OCI-LY1 (cell line): Measurements from ENCODE around the gene PGA5.
"Not testable (repeated sequence)": the region's sequence is repeated elsewhere in the genome, so short reads cannot be mapped to it uniquely, and the experiment has no call there.

Source experiments
- H2AFZ ChIP-seq: fragments of 200-600 bp; sonication (generic), shearing (Covaris generic); 2 replicates; pipeline ENCODE4 v1.6.0; 2014; ENCODE audit warnings: antibody characterized with exemption, mild to moderate bottlenecking, low read length
- H3F3A ChIP-seq: fragments of 200-600 bp; sonication (generic), shearing (Covaris generic); 2 replicates; pipeline ENCODE4 v1.6.0; 2014; ENCODE audit warnings: mild to moderate bottlenecking, antibody characterized with exemption, low read length, moderate library complexity; ENCODE audit not compliant: insufficient read depth
- H3K27ac ChIP-seq: fragments of 200-600 bp; sonication (generic); 2 replicates; pipeline ENCODE4 v1.5.1; 2014; ENCODE audit warnings: low read length, mixed run types, mild to moderate bottlenecking, low read depth; ENCODE audit not compliant: poor library complexity, severe bottlenecking
- H3K27me3 ChIP-seq: fragments of 200-600 bp; sonication (generic); 2 replicates; pipeline ENCODE4 v1.6.0; 2014; ENCODE audit warnings: antibody characterized with exemption, mild to moderate bottlenecking, low read length, moderate library complexity; ENCODE audit not compliant: insufficient read depth
- H3K36me3 ChIP-seq: fragments of 200-600 bp; sonication (generic); 2 replicates; pipeline ENCODE4 v1.6.1; 2014; ENCODE audit warnings: mild to moderate bottlenecking, antibody characterized with exemption, low read length, moderate library complexity, mixed read lengths; ENCODE audit not compliant: insufficient read depth
- H3K4me1 ChIP-seq: fragments of 200-600 bp; sonication (generic); 2 replicates; pipeline ENCODE4 v1.5.1; 2014; ENCODE audit warnings: mild to moderate bottlenecking, low read length, moderate library complexity; ENCODE audit not compliant: insufficient read depth, severe bottlenecking
- H3K4me2 ChIP-seq: fragments of 200-600 bp; sonication (generic), shearing (Covaris generic); 2 replicates; pipeline ENCODE4 v1.6.1; 2014; ENCODE audit warnings: low read length
- H3K4me3 ChIP-seq: fragments of 200-600 bp; sonication (generic); 2 replicates; pipeline ENCODE4 v1.5.1; 2014; ENCODE audit warnings: low read length, low read depth, mild to moderate bottlenecking, mixed read lengths; ENCODE audit not compliant: poor library complexity, severe bottlenecking
- H3K79me2 ChIP-seq: fragments of 200-600 bp; shearing (Covaris generic); 2 replicates; pipeline ENCODE4 v1.6.1; 2016; ENCODE audit warnings: mixed run types, low read length, mixed read lengths; ENCODE audit not compliant: insufficient read depth
- H3K9ac ChIP-seq: fragments of 200-600 bp; sonication (generic), shearing (Covaris generic); 2 replicates; pipeline ENCODE4 v1.6.1; 2014; ENCODE audit warnings: mild to moderate bottlenecking, low read length, mixed read lengths
- H3K9me2 ChIP-seq: fragments of 200-600 bp; sonication (generic), shearing (Covaris generic); 2 replicates; pipeline ENCODE4 v1.6.1; 2014; ENCODE audit warnings: low read depth, mild to moderate bottlenecking, low read length, mixed read lengths
- H3K9me3 ChIP-seq: fragments of 200-600 bp; shearing (Covaris generic); 2 replicates; pipeline ENCODE4 v1.6.1; 2014; ENCODE audit warnings: low read length, mixed read lengths
- H4K20me1 ChIP-seq: fragments of 200-600 bp; sonication (generic), shearing (Covaris generic); 2 replicates; pipeline ENCODE4 v1.6.0; 2016; ENCODE audit warnings: mild to moderate bottlenecking, low read length; ENCODE audit not compliant: insufficient read depth

Gene PGA5

GRCh38 chr11:61226457-61227137, 14.4 kb upstream of the PGA5 start:
- H3K4me1 ChIP-seq, H3K36me3 ChIP-seq, H3K9me2 ChIP-seq, H4K20me1 ChIP-seq, H2AFZ ChIP-seq, H3K79me2 ChIP-seq, H3K27ac ChIP-seq, H3K9me3 ChIP-seq, H3F3A ChIP-seq, H3K4me3 ChIP-seq, H3K27me3 ChIP-seq, H3K4me2 ChIP-seq, H3K9ac ChIP-seq: not testable (repeated sequence)

- H3K36me3 ChIP-seq, H3K4me1 ChIP-seq, H3K9ac ChIP-seq: not testable (repeated sequence)
Measured at GRCh38 chr11:61229458-61229857, 11.5 kb upstream of the PGA5 start.

GRCh38 chr11:61231033-61231432, 9.9 kb upstream of the PGA5 start:
- not testable (repeated sequence) for H3K9ac ChIP-seq, H3K27me3 ChIP-seq, H3K4me2 ChIP-seq, H3K9me2 ChIP-seq, H3F3A ChIP-seq, H3K4me1 ChIP-seq, H3K27ac ChIP-seq, H3K9me3 ChIP-seq, H2AFZ ChIP-seq, H3K79me2 ChIP-seq, H3K4me3 ChIP-seq, H4K20me1 ChIP-seq, H3K36me3 ChIP-seq

More at GRCh38 chr11:61229458-61229857, 11.5 kb upstream of the PGA5 start:
- H3K27me3 ChIP-seq, H3K9me2 ChIP-seq, H3K9me3 ChIP-seq, H4K20me1 ChIP-seq, H2AFZ ChIP-seq, H3K27ac ChIP-seq, H3K4me2 ChIP-seq, H3K4me3 ChIP-seq, H3F3A ChIP-seq, H3K79me2 ChIP-seq: not testable (repeated sequence)

- not testable (repeated sequence) for H3K79me2 ChIP-seq, H3K4me3 ChIP-seq, H3K9ac ChIP-seq, H3K9me3 ChIP-seq, H4K20me1 ChIP-seq, H3K9me2 ChIP-seq, H3K36me3 ChIP-seq, H3F3A ChIP-seq, H2AFZ ChIP-seq, H3K27ac ChIP-seq, H3K4me2 ChIP-seq, H3K27me3 ChIP-seq, H3K4me1 ChIP-seq
Measured at GRCh38 chr11:61231585-61231984, 9.4 kb upstream of the PGA5 start.

- H3K27ac ChIP-seq, H3K27me3 ChIP-seq, H3K36me3 ChIP-seq, H3K4me1 ChIP-seq, H3F3A ChIP-seq, H3K79me2 ChIP-seq, H3K9me2 ChIP-seq, H3K4me3 ChIP-seq, H3K9ac ChIP-seq, H2AFZ ChIP-seq, H3K9me3 ChIP-seq, H4K20me1 ChIP-seq, H3K4me2 ChIP-seq: not testable (repeated sequence)
Measured at GRCh38 chr11:61232548-61233145, 8.3 kb upstream of the PGA5 start.

GRCh38 chr11:61237130-61237529, 3.8 kb upstream of the PGA5 start:
- not testable (repeated sequence) for H3K9ac ChIP-seq, H2AFZ ChIP-seq, H3K27me3 ChIP-seq, H3K79me2 ChIP-seq, H3K4me2 ChIP-seq, H3K27ac ChIP-seq, H3K4me3 ChIP-seq, H4K20me1 ChIP-seq, H3K4me1 ChIP-seq, H3K9me2 ChIP-seq, H3F3A ChIP-seq, H3K9me3 ChIP-seq, H3K36me3 ChIP-seq

- H3K9me2 ChIP-seq, H3K27ac ChIP-seq, H4K20me1 ChIP-seq, H3F3A ChIP-seq, H3K4me2 ChIP-seq, H3K79me2 ChIP-seq, H2AFZ ChIP-seq, H3K27me3 ChIP-seq, H3K36me3 ChIP-seq, H3K9me3 ChIP-seq, H3K4me3 ChIP-seq, H3K4me1 ChIP-seq, H3K9ac ChIP-seq: not testable (repeated sequence)
Measured at GRCh38 chr11:61240288-61240687, 687 bp upstream of the PGA5 start.

- not testable (repeated sequence) for H2AFZ ChIP-seq, H3K4me2 ChIP-seq, H3K27me3 ChIP-seq
Measured at GRCh38 chr11:61241526-61241925, 551 bp downstream of the PGA5 start.

More at GRCh38 chr11:61241526-61241925, 551 bp downstream of the PGA5 start:
- not testable (repeated sequence) for H3K27ac ChIP-seq, H3K9ac ChIP-seq, H3K4me3 ChIP-seq, H3F3A ChIP-seq, H3K9me3 ChIP-seq, H3K4me1 ChIP-seq, H4K20me1 ChIP-seq, H3K79me2 ChIP-seq, H3K36me3 ChIP-seq, H3K9me2 ChIP-seq
